T-helper 2 cell treated with Interferon-gamma antibody and Interleukin-4, amounts not matched to agents 5 μg/mL and 100 μg/mL, for 36 hours (primary cell): ENCODE data around the gene KHDC1.
"Not testable (repeated sequence)": the region's sequence is repeated elsewhere in the genome, so short reads cannot be mapped to it uniquely, and the experiment has no call there.

ENCODE experiments used
- DNase-seq: peaks from one replicate; pipeline ENCODE4 v3.0.0; 2021; ENCODE audit warnings: low spot score
- H3K27ac Mint-ChIP-seq: one replicate; pipeline ENCODE4 v1.8.0; 2021; ENCODE audit warnings: mild to moderate bottlenecking, mixed read lengths
- H3K27me3 Mint-ChIP-seq: one replicate; pipeline ENCODE4 v1.8.0; 2021; ENCODE audit warnings: low read depth, mixed read lengths
- H3K36me3 Mint-ChIP-seq: one replicate; pipeline ENCODE4 v1.8.0; 2021; ENCODE audit warnings: low read depth, mixed read lengths
- H3K4me1 Mint-ChIP-seq: one replicate; pipeline ENCODE4 v1.8.0; 2021; ENCODE audit warnings: low read depth, mixed read lengths
- H3K4me3 Mint-ChIP-seq: one replicate; pipeline ENCODE4 v1.8.0; 2022; ENCODE audit warnings: mild to moderate bottlenecking, moderate library complexity, mixed read lengths
- H3K9me3 Mint-ChIP-seq: one replicate; pipeline ENCODE4 v1.8.0; 2021; ENCODE audit warnings: mixed read lengths

KHDC1 gene

GRCh38 chr6:73233048-73233447 is 29.9 kb downstream of the KHDC1 start:
- H3K4me3 Mint-ChIP-seq = no peak overlapping the region
- no peak for DNase-seq
- H3K9me3 Mint-ChIP-seq = no peaks in the 10 kb centered on the region
- H3K36me3 Mint-ChIP-seq = no peaks in the 10 kb centered on the region
- no peaks in the 10 kb centered on the region for H3K27me3 Mint-ChIP-seq
- H3K27ac Mint-ChIP-seq = no peak overlapping the region
- no peaks in the 10 kb centered on the region for H3K4me1 Mint-ChIP-seq

- DNase-seq = no peak
- H3K9me3 Mint-ChIP-seq = no peaks in the 10 kb centered on the region
- no peak overlapping the region for H3K27ac Mint-ChIP-seq
- H3K27me3 Mint-ChIP-seq = no peaks in the 10 kb centered on the region
- no peak overlapping the region for H3K4me3 Mint-ChIP-seq
- H3K36me3 Mint-ChIP-seq = no peaks in the 10 kb centered on the region
- H3K4me1 Mint-ChIP-seq = no peaks in the 10 kb centered on the region
Observed at GRCh38 chr6:73231986-73232391, 31.0 kb downstream of the KHDC1 start.

GRCh38 chr6:73227606-73228255 is 35.3 kb downstream of the KHDC1 start:
- no peaks in the 10 kb centered on the region for H3K4me1 Mint-ChIP-seq
- no peaks in the 10 kb centered on the region for H3K36me3 Mint-ChIP-seq
- H3K4me3 Mint-ChIP-seq = no peak overlapping the region
- no peak overlapping the region for H3K27ac Mint-ChIP-seq
- H3K27me3 Mint-ChIP-seq = no peaks in the 10 kb centered on the region
- no peaks in the 10 kb centered on the region for H3K9me3 Mint-ChIP-seq
- DNase-seq = no peak

- Mint-ChIP-seq H3K9me3 (no peaks in the 10 kb centered on the region), H3K36me3 (no peaks in the 10 kb centered on the region), H3K4me3 (no peak within 1 kb of the TSS), H3K4me1 (no peaks in the 10 kb centered on the region), H3K27ac (no peak within 1 kb of the TSS), H3K27me3 (peaks cover under 1% of the 10 kb centered on the region)
- no peak for DNase-seq
Observed at GRCh38 chr6:73225396-73225795, 37.6 kb downstream of the KHDC1 start, which contains the start of gene KHDC1L. TSS of gene KHDC1L (minus strand) at chr6:73225496. CDS start at chr6:73225408, 88 bp downstream.

GRCh38 chr6:73216859-73217258 is 46.1 kb downstream of the KHDC1 start:
- DNase-seq = no peak
- Mint-ChIP-seq H3K4me1 (no peaks in the 10 kb centered on the region), H3K9me3 (no peaks in the 10 kb centered on the region), H3K27ac (no peak overlapping the region), H3K36me3 (no peaks in the 10 kb centered on the region), H3K4me3 (no peak overlapping the region), H3K27me3 (peaks cover 9% of the 10 kb centered on the region)

- no peak overlapping the region for H3K4me3 Mint-ChIP-seq
- no peak for DNase-seq
- H3K4me1 Mint-ChIP-seq = no peaks in the 10 kb centered on the region
- H3K9me3 Mint-ChIP-seq = no peaks in the 10 kb centered on the region
- peaks cover 6% of the 10 kb centered on the region for H3K27me3 Mint-ChIP-seq
- no peak overlapping the region for H3K27ac Mint-ChIP-seq
- no peaks in the 10 kb centered on the region for H3K36me3 Mint-ChIP-seq
Observed at GRCh38 chr6:73209117-73209516, 53.9 kb downstream of the KHDC1 start.

GRCh38 chr6:73207221-73207837 is 55.7 kb downstream of the KHDC1 start:
- Mint-ChIP-seq H3K9me3 (no peaks in the 10 kb centered on the region), H3K27me3 (peaks cover 6% of the 10 kb centered on the region), H3K36me3 (no peaks in the 10 kb centered on the region), H3K4me1 (no peaks in the 10 kb centered on the region), H3K27ac (no peak overlapping the region), H3K4me3 (no peak overlapping the region)
- no peak for DNase-seq

GRCh38 chr6:73204252-73204651 is 58.7 kb downstream of the KHDC1 start:
- Mint-ChIP-seq H3K27me3 (peaks cover 8% of the 10 kb centered on the region), H3K4me1 (no peaks in the 10 kb centered on the region), H3K27ac (no peak overlapping the region), H3K36me3 (no peaks in the 10 kb centered on the region), H3K4me3 (no peak overlapping the region), H3K9me3 (no peaks in the 10 kb centered on the region)
- no peak for DNase-seq

- Mint-ChIP-seq H3K27me3 (peaks cover 8% of the 10 kb centered on the region), H3K27ac (no peak overlapping the region)
Observed at GRCh38 chr6:73203098-73203497, 59.9 kb downstream of the KHDC1 start.

GRCh38 chr6:73200735-73201134 is 62.3 kb downstream of the KHDC1 start:
- Mint-ChIP-seq H3K27me3 (peaks cover 2% of the 10 kb centered on the region), H3K4me1 (no peaks in the 10 kb centered on the region), H3K9me3 (no peaks in the 10 kb centered on the region), H3K27ac (no peak overlapping the region), H3K36me3 (no peaks in the 10 kb centered on the region), H3K4me3 (no peak overlapping the region)
- DNase-seq = no peak

More at GRCh38 chr6:73203098-73203497, 59.9 kb downstream of the KHDC1 start:
- Mint-ChIP-seq H3K9me3 (no peaks in the 10 kb centered on the region), H3K4me3 (no peak overlapping the region), H3K4me1 (no peaks in the 10 kb centered on the region), H3K36me3 (no peaks in the 10 kb centered on the region)
- DNase-seq = no peak

- no peaks in the 10 kb centered on the region for H3K9me3 Mint-ChIP-seq
- no peak overlapping the region for H3K4me3 Mint-ChIP-seq
- no peak for DNase-seq
- H3K36me3 Mint-ChIP-seq = no peaks in the 10 kb centered on the region
- H3K27ac Mint-ChIP-seq = no peak overlapping the region
- H3K4me1 Mint-ChIP-seq = no peaks in the 10 kb centered on the region
- H3K27me3 Mint-ChIP-seq = peaks cover 2% of the 10 kb centered on the region
Observed at GRCh38 chr6:73200247-73200646, 62.7 kb downstream of the KHDC1 start.

- Mint-ChIP-seq H3K27ac (no peak overlapping the region), H3K36me3 (peaks cover 4% of the 10 kb centered on the region), H3K4me1 (no peaks in the 10 kb centered on the region), H3K27me3 (no peaks in the 10 kb centered on the region), H3K9me3 (no peaks in the 10 kb centered on the region), H3K4me3 (no peak overlapping the region)
- no peak for DNase-seq
Observed at GRCh38 chr6:73194744-73195143, 68.3 kb downstream of the KHDC1 start.

- not testable (repeated sequence) for H3K36me3 Mint-ChIP-seq, DNase-seq, H3K4me3 Mint-ChIP-seq, H3K9me3 Mint-ChIP-seq, H3K4me1 Mint-ChIP-seq, H3K27ac Mint-ChIP-seq, H3K27me3 Mint-ChIP-seq
Observed at GRCh38 chr6:73193302-73193701, 69.7 kb downstream of the KHDC1 start.
